Adipocyte (in vitro differentiated cells): ENCODE measurements around the gene CASKIN1.

Experiments used
- DNase-seq: peaks from one replicate; pipeline ENCODE4 v3.0.0-alpha.2; 2015; ENCODE audit warnings: low read depth
- H3K27me3 ChIP-seq: replicated peaks from 2 replicates; pipeline ENCODE4 v1.7.0; 2013; ENCODE audit warnings: mild to moderate bottlenecking, low read length, moderate library complexity; ENCODE audit not compliant: control insufficient read depth, insufficient read depth
- H3K36me3 ChIP-seq: 2 replicates; pipeline ENCODE4 v1.7.0; 2013; ENCODE audit warnings: low read length, mild to moderate bottlenecking, moderate library complexity; ENCODE audit not compliant: control insufficient read depth, insufficient read depth, severe bottlenecking
- H3K4me1 ChIP-seq: 2 replicates; pipeline ENCODE4 v1.7.0; 2013; ENCODE audit warnings: mild to moderate bottlenecking, low read length, moderate library complexity; ENCODE audit not compliant: control insufficient read depth, insufficient read depth
- H3K4me3 ChIP-seq: 2 replicates; pipeline ENCODE4 v1.7.0; 2013; ENCODE audit warnings: mild to moderate bottlenecking, low read length, moderate library complexity
- H3K9ac ChIP-seq: 2 replicates; pipeline ENCODE4 v1.7.0; 2013; ENCODE audit warnings: mild to moderate bottlenecking, low read length, moderate library complexity
- H3K9me3 ChIP-seq: 2 replicates; pipeline ENCODE4 v1.7.0; 2013; ENCODE audit warnings: mild to moderate bottlenecking, low read length, moderate library complexity; ENCODE audit not compliant: control insufficient read depth

CASKIN1 gene

GRCh38 chr16:2177561-2177960 is 18.8 kb downstream of the CASKIN1 start:
- Histone ChIP-seq H3K27me3 (no peaks in the 10 kb centered on the region), H3K9ac (no peak overlapping the region), H3K9me3 (no peaks in the 10 kb centered on the region), H3K4me1 (no peaks in the 10 kb centered on the region), H3K4me3 (no peak overlapping the region), H3K36me3 (peaks cover 39% of the 10 kb centered on the region)
- no peak for DNase-seq

GRCh38 chr16:2177101-2177500 is 19.3 kb downstream of the CASKIN1 start:
- H3K36me3 ChIP-seq, result peaks cover 41% of the 10 kb centered on the region

GRCh38 chr16:2176047-2176446 is 20.4 kb downstream of the CASKIN1 start:
- Histone ChIP-seq H3K4me1 (no peaks in the 10 kb centered on the region), H3K36me3 (peaks cover 46% of the 10 kb centered on the region), H3K9ac (no peak overlapping the region), H3K27me3 (no peaks in the 10 kb centered on the region), H3K4me3 (no peak overlapping the region), H3K9me3 (no peaks in the 10 kb centered on the region)
- DNase-seq, result no peak

More at GRCh38 chr16:2177101-2177500, 19.3 kb downstream of the CASKIN1 start:
- H3K9ac ChIP-seq, result no peak overlapping the region
- H3K4me1 ChIP-seq, result no peaks in the 10 kb centered on the region
- no peaks in the 10 kb centered on the region for H3K9me3 ChIP-seq
- H3K4me3 ChIP-seq, result no peak overlapping the region
- H3K27me3 ChIP-seq, result no peaks in the 10 kb centered on the region
- no peak for DNase-seq

- no peaks in the 10 kb centered on the region for H3K4me1 ChIP-seq
- H3K9me3 ChIP-seq, result no peaks in the 10 kb centered on the region
- no peak overlapping the region for H3K4me3 ChIP-seq
- DNase-seq, result no peak
- peaks cover 46% of the 10 kb centered on the region for H3K36me3 ChIP-seq
- H3K9ac ChIP-seq, result no peak overlapping the region
- no peaks in the 10 kb centered on the region for H3K27me3 ChIP-seq
These were observed 21.0 kb downstream of the CASKIN1 start for GRCh38 chr16:2175454-2175853.

- no peak overlapping the region for H3K4me3 ChIP-seq
- no peaks in the 10 kb centered on the region for H3K9me3 ChIP-seq
- no peak for DNase-seq
- no peaks in the 10 kb centered on the region for H3K4me1 ChIP-seq
- H3K36me3 ChIP-seq, result peaks cover 46% of the 10 kb centered on the region
- H3K9ac ChIP-seq, result no peak overlapping the region
- no peaks in the 10 kb centered on the region for H3K27me3 ChIP-seq
These were observed 21.8 kb downstream of the CASKIN1 start for GRCh38 chr16:2174396-2175131.

- H3K36me3 ChIP-seq, result peaks cover 49% of the 10 kb centered on the region
- no peaks in the 10 kb centered on the region for H3K27me3 ChIP-seq
These were observed 22.5 kb downstream of the CASKIN1 start for GRCh38 chr16:2173916-2174315.

GRCh38 chr16:2173366-2173765 is 23.0 kb downstream of the CASKIN1 start:
- no peaks in the 10 kb centered on the region for H3K27me3 ChIP-seq
- no peak overlapping the region for H3K9ac ChIP-seq
- H3K36me3 ChIP-seq, result peaks cover 52% of the 10 kb centered on the region
- no peak overlapping the region for H3K4me3 ChIP-seq
- DNase-seq, result no peak
- H3K4me1 ChIP-seq, result no peaks in the 10 kb centered on the region
- no peaks in the 10 kb centered on the region for H3K9me3 ChIP-seq

More at GRCh38 chr16:2173916-2174315, 22.5 kb downstream of the CASKIN1 start:
- Histone ChIP-seq H3K9me3 (no peaks in the 10 kb centered on the region), H3K4me3 (no peak overlapping the region), H3K9ac (no peak overlapping the region), H3K4me1 (no peaks in the 10 kb centered on the region)
- no peak for DNase-seq

GRCh38 chr16:2172688-2173335 is 23.6 kb downstream of the CASKIN1 start:
- H3K4me1 ChIP-seq, result no peaks in the 10 kb centered on the region
- peaks cover 57% of the 10 kb centered on the region for H3K36me3 ChIP-seq
- H3K9ac ChIP-seq, result no peak overlapping the region
- DNase-seq, result no peak
- H3K9me3 ChIP-seq, result no peaks in the 10 kb centered on the region
- no peaks in the 10 kb centered on the region for H3K27me3 ChIP-seq
- no peak overlapping the region for H3K4me3 ChIP-seq

- no peak for DNase-seq
- Histone ChIP-seq H3K36me3 (peaks cover 66% of the 10 kb centered on the region), H3K27me3 (no peaks in the 10 kb centered on the region), H3K9me3 (no peaks in the 10 kb centered on the region), H3K9ac (no peak overlapping the region), H3K4me3 (no peak overlapping the region), H3K4me1 (no peaks in the 10 kb centered on the region)
These were observed 24.7 kb downstream of the CASKIN1 start for GRCh38 chr16:2171601-2172178.

GRCh38 chr16:2170587-2171435 is 25.6 kb downstream of the CASKIN1 start:
- H3K4me3 ChIP-seq, result no peak overlapping the region
- no peaks in the 10 kb centered on the region for H3K27me3 ChIP-seq
- H3K4me1 ChIP-seq, result no peaks in the 10 kb centered on the region
- no peaks in the 10 kb centered on the region for H3K9me3 ChIP-seq
- no peak overlapping the region for H3K9ac ChIP-seq
- peaks cover 68% of the 10 kb centered on the region for H3K36me3 ChIP-seq
- DNase-seq, result no peak

- Histone ChIP-seq H3K9ac (no peak overlapping the region), H3K9me3 (no peaks in the 10 kb centered on the region), H3K36me3 (peaks cover 62% of the 10 kb centered on the region), H3K4me1 (no peaks in the 10 kb centered on the region), H3K4me3 (no peak overlapping the region), H3K27me3 (no peaks in the 10 kb centered on the region)
- no peak for DNase-seq
These were observed 26.3 kb downstream of the CASKIN1 start for GRCh38 chr16:2170080-2170479.
